SK-N-SH (cell line): ENCODE results near the gene NRG3. TPM values are rescaled to one million over a fixed set of nuclear protein-coding genes. Genes with fewer than 3 reads are reported as not detected.
"Not testable (repeated sequence)": the region's sequence is repeated elsewhere in the genome, so short reads cannot be mapped to it uniquely, and the experiment has no call there.

Experiments
- CTCF ChIA-PET: fragments of 300-600, 350-600 bp; formaldehyde crosslinking; extraction: SDS; loops from one replicate; lab custom pipeline; 2021; lab: Yijun Ruan, JAX
- POLR2A ChIA-PET: fragments of 350-600 bp; sonication (Branson Sonifier 250); formaldehyde crosslinking; extraction: SDS; loops from one replicate; lab custom pipeline; 2020; ENCODE audit warnings: antibody characterized with exemption, inconsistent platforms; lab: Yijun Ruan, JAX
- DNase-seq: peaks from one replicate; pipeline ENCODE4 v3.0.0; 2012
- H2AFZ ChIP-seq: fragments of 200-600 bp; sonication (generic); 2 replicates; pipeline ENCODE4 v1.8.1; 2016; ENCODE audit warnings: antibody characterized with exemption, mild to moderate bottlenecking, low read depth
- H3F3A ChIP-seq: fragments of 200-600 bp; sonication (generic); replicated peaks from 2 replicates; pipeline ENCODE3; 2016; ENCODE audit warnings: antibody characterized with exemption, mild to moderate bottlenecking; ENCODE audit not compliant: insufficient read depth
- H3K27ac ChIP-seq, 2 experiments: fragments of 200-500 bp in 1 of 2; fragments of 200-600 bp in 1 of 2; sonication (Bioruptor generic) in 1 of 2; sonication (generic), shearing (Covaris generic) in 1 of 2; 2 replicates each; pipeline versions ENCODE4 v1.5.1 to v1.6.1; 2014 to 2016; ENCODE audit warnings: low read depth in 2 of 2, inconsistent platforms in 1 of 2, low read length in 1 of 2, mild to moderate bottlenecking in 1 of 2, mixed read lengths in 1 of 2
- H3K27me3 ChIP-seq: fragments of 200-600 bp; sonication (generic), shearing (Covaris generic); 2 replicates; pipeline ENCODE4 v1.6.1; 2016; ENCODE audit warnings: mixed run types; ENCODE audit not compliant: insufficient read depth
- H3K36me3 ChIP-seq, 2 experiments: fragments of 200-500 bp in 1 of 2; fragments of 200-600 bp in 1 of 2; sonication (Bioruptor generic) in 1 of 2; sonication (generic) in 1 of 2; replicated peaks in 1 of 2; 2 replicates each; pipeline versions ENCODE3 to v1.5.1; 2014 to 2016; ENCODE audit warnings: low read length in 1 of 2, mild to moderate bottlenecking in 1 of 2; ENCODE audit not compliant: insufficient read depth in 2 of 2, control insufficient read depth in 1 of 2
- H3K4me1 ChIP-seq, 2 experiments: fragments of 200-500 bp in 1 of 2; fragments of 200-600 bp in 1 of 2; sonication (Bioruptor generic) in 1 of 2; sonication (generic), shearing (Covaris generic) in 1 of 2; 2 replicates each; pipeline versions ENCODE4 v1.5.1 to v1.6.1; 2014 to 2016; ENCODE audit warnings: low read depth in 1 of 2, low read length in 1 of 2, mixed run types in 1 of 2; ENCODE audit not compliant: insufficient read depth in 2 of 2, control insufficient read depth in 1 of 2
- H3K4me2 ChIP-seq: fragments of 200-600 bp; sonication (generic), shearing (Covaris generic); 2 replicates; pipeline ENCODE4 v1.6.1; 2017; ENCODE audit warnings: mixed run types
- H3K4me3 ChIP-seq, 2 experiments: fragments of 200-500 bp in 1 of 2; fragments of 200-600 bp in 1 of 2; sonication (Bioruptor generic) in 1 of 2; sonication (generic), shearing (Covaris generic) in 1 of 2; 2 replicates each; pipeline versions ENCODE4 v1.5.1 to v1.8.1; 2014 to 2016; ENCODE audit warnings: low read depth in 2 of 2, inconsistent platforms in 1 of 2, low read length in 1 of 2, mild to moderate bottlenecking in 1 of 2, mixed read lengths in 1 of 2, moderate library complexity in 1 of 2
- H3K79me2 ChIP-seq: fragments of 200-600 bp; sonication (generic); 2 replicates; pipeline ENCODE4 v1.8.1; 2017; ENCODE audit warnings: mild to moderate bottlenecking; ENCODE audit not compliant: insufficient read depth
- H3K9ac ChIP-seq: fragments of 200-600 bp; sonication (generic); 2 replicates; pipeline ENCODE4 v1.6.1; 2017; ENCODE audit warnings: mixed run types
- H3K9me2 ChIP-seq: fragments of 200-600 bp; sonication (generic); 2 replicates; pipeline ENCODE4 v1.6.1; 2017; ENCODE audit warnings: mixed run types
- H3K9me3 ChIP-seq: fragments of 200-600 bp; sonication (generic); 2 replicates; pipeline ENCODE4 v1.6.1; 2017; ENCODE audit warnings: mixed run types, mild to moderate bottlenecking, moderate library complexity
- H4K20me1 ChIP-seq: fragments of 200-600 bp; sonication (generic); 2 replicates; pipeline ENCODE4 v1.6.1; 2017; ENCODE audit warnings: mild to moderate bottlenecking, mixed run types; ENCODE audit not compliant: insufficient read depth
- CHD2 ChIP-seq: fragments of 150-350 bp; IDR thresholded peaks from 2 replicates; pipeline ENCODE4 v1.6.1; 2018; ENCODE audit warnings: low read length; ENCODE audit not compliant: partially characterized antibody
- FOSL2 ChIP-seq: IDR thresholded peaks from 2 replicates; pipeline ENCODE4 v1.4.0; 2012; ENCODE audit warnings: low read depth, mild to moderate bottlenecking, moderate library complexity, borderline replicate concordance
- MEF2A ChIP-seq: IDR thresholded peaks from 2 replicates; pipeline ENCODE4 v1.4.0; 2012; ENCODE audit warnings: low read depth, borderline replicate concordance
- NFIC ChIP-seq: IDR thresholded peaks from 2 replicates; pipeline ENCODE4 v1.4.0; 2012; ENCODE audit warnings: borderline replicate concordance
- NRF1 ChIP-seq: IDR thresholded peaks from 2 replicates; pipeline ENCODE4 v1.6.1; 2012; ENCODE audit warnings: low read depth, mild to moderate bottlenecking, low read length
- POLR2AphosphoS5 ChIP-seq: IDR thresholded peaks from 2 replicates; pipeline ENCODE4 v1.6.1; 2012; ENCODE audit warnings: low read depth, low read length
- RAD21 ChIP-seq: IDR thresholded peaks from 2 replicates; pipeline ENCODE4 v1.6.1; 2012; ENCODE audit warnings: mild to moderate bottlenecking, low read length
- RCOR1 ChIP-seq: fragments of 150-350 bp; IDR thresholded peaks from 2 replicates; pipeline ENCODE4 v1.6.1; 2017; ENCODE audit warnings: antibody characterized with exemption, low read length
- RFX5 ChIP-seq: IDR thresholded peaks from 2 replicates; pipeline ENCODE4 v1.6.1; 2012; ENCODE audit warnings: mild to moderate bottlenecking, improper control_type of control experiment, low read length
- TAF1 ChIP-seq: IDR thresholded peaks from 2 replicates; pipeline ENCODE4 v1.6.1; 2012; ENCODE audit warnings: low read depth, mild to moderate bottlenecking, low read length, moderate library complexity, borderline replicate concordance
- TCF12 ChIP-seq: IDR thresholded peaks from 2 replicates; pipeline ENCODE4 v1.4.0; 2012
- WGBS: methylation state at CpG from one replicate; pipeline ENCODE4 v1.1.6; 2017; ENCODE audit warnings: low lambda C conversion rate; 5-methylcytosine and 5-hydroxymethylcytosine counted together
- polyA plus RNA-seq, 3 experiments: library from polyadenylated mRNA; depleted of rRNA; stranded (reverse); fragments of >200 nt; gene quantifications; 2 replicates each; pipeline ENCODE4 v1.2.3, GENCODE V29; 2012
- TF ChIP-seq, protein P1 (sequence below): fragments of 150-350 bp; IDR thresholded peaks from 2 replicates; pipeline ENCODE4 v1.6.1; 2016; ENCODE audit warnings: mild to moderate bottlenecking, low read depth, low read length
- TF ChIP-seq, protein P2 (sequence below): IDR thresholded peaks from 2 replicates; pipeline ENCODE4 v1.4.0; 2012; ENCODE audit warnings: low read depth
- TF ChIP-seq, protein P3 (sequence below): IDR thresholded peaks from 2 replicates; pipeline ENCODE4; 2012
- TF ChIP-seq, protein P4 (sequence below): IDR thresholded peaks from 2 replicates; pipeline ENCODE4 v1.4.0; 2012; ENCODE audit warnings: low read depth, borderline replicate concordance
- TF ChIP-seq, protein P5 (sequence below): IDR thresholded peaks from 2 replicates; pipeline ENCODE4 v1.4.0; 2012; ENCODE audit warnings: low read depth, borderline replicate concordance

NRG3 gene
- polyA plus RNA-seq, 1 of the 3 experiments (the other 2 are of a cell fraction) = 0.03 TPM

DNA sequence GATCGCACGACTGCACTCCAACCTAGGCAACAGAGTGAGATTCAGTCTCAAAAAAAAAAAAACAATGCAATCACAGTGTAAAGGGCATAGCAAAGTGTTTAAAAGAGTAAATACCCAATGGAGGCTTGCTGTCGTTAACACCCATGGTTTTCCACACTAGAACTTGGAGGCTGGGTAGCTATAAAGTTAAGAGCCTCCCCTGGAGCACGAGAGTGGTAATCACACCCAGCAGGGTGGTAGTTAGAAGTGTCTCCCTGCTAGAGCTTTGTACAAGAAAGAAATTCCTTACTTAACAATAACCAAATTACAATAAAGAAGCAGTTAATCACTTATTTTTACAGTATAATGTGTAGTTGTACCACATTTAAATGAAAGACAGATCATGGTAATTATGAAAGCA is 1078.9 kb downstream of the NRG3 start (continued):
- no peak for TF ChIP-seq TAF1
- TF ChIP-seq RFX5 = no peak
- TF ChIP-seq FOSL2 = no peak

DNA sequence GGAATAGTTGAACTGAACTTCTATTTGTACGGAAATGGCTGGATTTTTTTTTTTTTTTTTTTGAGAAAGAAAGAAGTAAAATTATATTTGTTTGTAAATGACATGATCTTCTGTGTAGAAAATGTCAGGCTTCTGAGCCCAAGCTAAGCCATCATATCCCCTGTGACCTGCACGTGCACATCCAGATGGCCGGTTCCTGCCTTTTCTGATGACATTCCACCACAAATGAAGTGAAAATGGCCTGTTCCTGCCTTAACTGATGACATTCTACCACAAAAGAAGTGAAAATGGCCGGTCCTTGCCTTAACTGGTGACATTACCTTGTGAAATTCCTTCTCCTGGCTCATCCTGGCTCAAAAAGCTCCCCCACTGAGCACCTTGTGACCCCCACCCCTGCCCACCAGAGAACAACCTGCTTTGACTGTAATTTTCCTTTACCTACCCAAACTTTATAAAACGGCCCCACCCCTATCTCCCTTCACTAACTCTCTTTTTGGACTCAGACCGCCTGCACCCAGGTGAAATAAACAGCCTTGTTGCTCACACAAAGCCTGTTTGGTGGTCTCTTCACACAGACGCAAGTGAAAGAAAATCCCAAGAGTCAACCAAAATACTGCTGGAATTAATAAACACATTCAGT is 1085.5 kb downstream of the NRG3 start:
- 70% methylated on average over 7 of the region's 7 CpGs for WGBS
- H3F3A ChIP-seq, H3K4me1 ChIP-seq, POLR2A ChIA-PET, H4K20me1 ChIP-seq, H3K79me2 ChIP-seq, H3K4me2 ChIP-seq, H3K9me2 ChIP-seq, H3K27ac ChIP-seq, H3K9ac ChIP-seq, H2AFZ ChIP-seq, H3K27me3 ChIP-seq, H3K9me3 ChIP-seq, H3K36me3 ChIP-seq, CTCF ChIA-PET, DNase-seq, H3K4me3 ChIP-seq: not testable (repeated sequence)

DNA sequence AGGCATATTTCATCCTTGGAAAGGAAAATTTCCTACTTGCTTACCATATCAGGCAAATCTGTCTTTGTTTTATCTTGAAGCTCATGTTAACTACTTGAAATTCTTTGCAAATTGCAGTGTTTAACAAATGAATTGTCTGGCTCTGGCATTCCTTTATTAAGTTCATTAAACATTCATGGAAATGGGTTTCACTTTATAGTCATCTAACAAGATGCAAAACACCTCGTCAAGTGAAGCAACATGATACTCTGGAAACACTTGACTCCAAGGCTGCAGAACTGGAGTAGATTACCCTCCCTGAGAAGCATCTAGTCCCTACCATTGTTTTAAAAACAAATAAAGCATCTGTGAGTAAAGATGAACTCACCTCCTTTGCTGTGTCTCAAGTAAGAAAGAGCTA is 1086.9 kb downstream of the NRG3 start:
- no peaks in the 10 kb centered on the region for H3K9me3 ChIP-seq
- H3F3A ChIP-seq = no peaks in the 10 kb centered on the region
- ChIA-PET CTCF (interaction anchor here (1.0 to 1.5 kb wide), 2 partner anchors 11 to 287 kb away, joined by 3 to 4 read pairs; no protein-coding TSS in a partner anchor), POLR2A (no interaction called here)
- TF ChIP-seq RAD21 (no peak), POLR2AphosphoS5 (no peak), MEF2A (no peak), NFIC (no peak), TCF12 (no peak), RCOR1 (no peak), NRF1 (no peak), CHD2 (no peak)
- TF ChIP-seq, protein P1, sequence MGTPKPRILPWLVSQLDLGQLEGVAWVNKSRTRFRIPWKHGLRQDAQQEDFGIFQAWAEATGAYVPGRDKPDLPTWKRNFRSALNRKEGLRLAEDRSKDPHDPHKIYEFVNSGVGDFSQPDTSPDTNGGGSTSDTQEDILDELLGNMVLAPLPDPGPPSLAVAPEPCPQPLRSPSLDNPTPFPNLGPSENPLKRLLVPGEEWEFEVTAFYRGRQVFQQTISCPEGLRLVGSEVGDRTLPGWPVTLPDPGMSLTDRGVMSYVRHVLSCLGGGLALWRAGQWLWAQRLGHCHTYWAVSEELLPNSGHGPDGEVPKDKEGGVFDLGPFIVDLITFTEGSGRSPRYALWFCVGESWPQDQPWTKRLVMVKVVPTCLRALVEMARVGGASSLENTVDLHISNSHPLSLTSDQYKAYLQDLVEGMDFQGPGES = no peak
- TF ChIP-seq, protein P2, sequence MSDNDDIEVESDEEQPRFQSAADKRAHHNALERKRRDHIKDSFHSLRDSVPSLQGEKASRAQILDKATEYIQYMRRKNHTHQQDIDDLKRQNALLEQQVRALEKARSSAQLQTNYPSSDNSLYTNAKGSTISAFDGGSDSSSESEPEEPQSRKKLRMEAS = no peak
- TF ChIP-seq, protein P3, sequence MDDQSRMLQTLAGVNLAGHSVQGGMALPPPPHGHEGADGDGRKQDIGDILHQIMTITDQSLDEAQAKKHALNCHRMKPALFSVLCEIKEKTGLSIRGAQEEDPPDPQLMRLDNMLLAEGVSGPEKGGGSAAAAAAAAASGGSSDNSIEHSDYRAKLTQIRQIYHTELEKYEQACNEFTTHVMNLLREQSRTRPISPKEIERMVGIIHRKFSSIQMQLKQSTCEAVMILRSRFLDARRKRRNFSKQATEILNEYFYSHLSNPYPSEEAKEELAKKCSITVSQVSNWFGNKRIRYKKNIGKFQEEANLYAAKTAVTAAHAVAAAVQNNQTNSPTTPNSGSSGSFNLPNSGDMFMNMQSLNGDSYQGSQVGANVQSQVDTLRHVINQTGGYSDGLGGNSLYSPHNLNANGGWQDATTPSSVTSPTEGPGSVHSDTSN = no peak
- TF ChIP-seq, protein P4, sequence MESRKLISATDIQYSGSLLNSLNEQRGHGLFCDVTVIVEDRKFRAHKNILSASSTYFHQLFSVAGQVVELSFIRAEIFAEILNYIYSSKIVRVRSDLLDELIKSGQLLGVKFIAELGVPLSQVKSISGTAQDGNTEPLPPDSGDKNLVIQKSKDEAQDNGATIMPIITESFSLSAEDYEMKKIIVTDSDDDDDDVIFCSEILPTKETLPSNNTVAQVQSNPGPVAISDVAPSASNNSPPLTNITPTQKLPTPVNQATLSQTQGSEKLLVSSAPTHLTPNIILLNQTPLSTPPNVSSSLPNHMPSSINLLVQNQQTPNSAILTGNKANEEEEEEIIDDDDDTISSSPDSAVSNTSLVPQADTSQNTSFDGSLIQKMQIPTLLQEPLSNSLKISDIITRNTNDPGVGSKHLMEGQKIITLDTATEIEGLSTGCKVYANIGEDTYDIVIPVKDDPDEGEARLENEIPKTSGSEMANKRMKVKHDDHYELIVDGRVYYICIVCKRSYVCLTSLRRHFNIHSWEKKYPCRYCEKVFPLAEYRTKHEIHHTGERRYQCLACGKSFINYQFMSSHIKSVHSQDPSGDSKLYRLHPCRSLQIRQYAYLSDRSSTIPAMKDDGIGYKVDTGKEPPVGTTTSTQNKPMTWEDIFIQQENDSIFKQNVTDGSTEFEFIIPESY = no peak
- TF ChIP-seq, protein P5, sequence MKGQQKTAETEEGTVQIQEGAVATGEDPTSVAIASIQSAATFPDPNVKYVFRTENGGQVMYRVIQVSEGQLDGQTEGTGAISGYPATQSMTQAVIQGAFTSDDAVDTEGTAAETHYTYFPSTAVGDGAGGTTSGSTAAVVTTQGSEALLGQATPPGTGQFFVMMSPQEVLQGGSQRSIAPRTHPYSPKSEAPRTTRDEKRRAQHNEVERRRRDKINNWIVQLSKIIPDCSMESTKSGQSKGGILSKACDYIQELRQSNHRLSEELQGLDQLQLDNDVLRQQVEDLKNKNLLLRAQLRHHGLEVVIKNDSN = no peak
- no peaks in the 10 kb centered on the region for H4K20me1 ChIP-seq
- H3K79me2 ChIP-seq = no peaks in the 10 kb centered on the region
- H3K4me3 ChIP-seq = no peak overlapping the region
- WGBS = 62% methylated on average over 1 of the region's 1 CpG
- no peak overlapping the region for H3K27ac ChIP-seq
- no peaks in the 10 kb centered on the region for H3K27me3 ChIP-seq
- no peak overlapping the region for H2AFZ ChIP-seq
- H3K4me2 ChIP-seq = no peak overlapping the region
- no peak for DNase-seq
- no peaks in the 10 kb centered on the region for H3K36me3 ChIP-seq
- H3K9me2 ChIP-seq = no peaks in the 10 kb centered on the region
- no peak overlapping the region for H3K9ac ChIP-seq
- H3K4me1 ChIP-seq = no peaks in the 10 kb centered on the region; a peak in 2 of 4 replicates
